HUES64 (cell line): ENCODE results near the gene MCTP2.

Experiments
- H3K27ac ChIP-seq: 2 replicates; pipeline ENCODE4 v1.7.0; 2013; ENCODE audit warnings: low read depth, low read length, inconsistent platforms
- H3K27me3 ChIP-seq: 2 replicates; pipeline ENCODE4 v1.6.1; 2013; ENCODE audit warnings: mild to moderate bottlenecking, low read length; ENCODE audit not compliant: insufficient read depth
- H3K36me3 ChIP-seq: 2 replicates; pipeline ENCODE4 v1.6.1; 2013; ENCODE audit warnings: mild to moderate bottlenecking, low read length; ENCODE audit not compliant: insufficient read depth
- H3K4me1 ChIP-seq: 2 replicates; pipeline ENCODE4 v1.6.1; 2013; ENCODE audit warnings: mild to moderate bottlenecking, low read length, moderate library complexity; ENCODE audit not compliant: insufficient read depth
- H3K4me3 ChIP-seq: 2 replicates; pipeline ENCODE4 v1.5.1; 2013; ENCODE audit warnings: mild to moderate bottlenecking, low read length, moderate library complexity
- H3K9ac ChIP-seq: 2 replicates; pipeline ENCODE4 v1.6.1; 2013; ENCODE audit warnings: mild to moderate bottlenecking, low read depth, low read length
- H3K9me3 ChIP-seq: 2 replicates; pipeline ENCODE4 v1.6.1; 2013; ENCODE audit warnings: low read depth, low read length; ENCODE audit not compliant: insufficient read depth
- WGBS: fragments of 150-250, 120-280 bp; methylation state at CpG from one replicate; pipeline ENCODE4 v1.1.7; 2013; ENCODE audit warnings: missing lambda C conversion rate; 5-methylcytosine and 5-hydroxymethylcytosine counted together

MCTP2 gene

DNA sequence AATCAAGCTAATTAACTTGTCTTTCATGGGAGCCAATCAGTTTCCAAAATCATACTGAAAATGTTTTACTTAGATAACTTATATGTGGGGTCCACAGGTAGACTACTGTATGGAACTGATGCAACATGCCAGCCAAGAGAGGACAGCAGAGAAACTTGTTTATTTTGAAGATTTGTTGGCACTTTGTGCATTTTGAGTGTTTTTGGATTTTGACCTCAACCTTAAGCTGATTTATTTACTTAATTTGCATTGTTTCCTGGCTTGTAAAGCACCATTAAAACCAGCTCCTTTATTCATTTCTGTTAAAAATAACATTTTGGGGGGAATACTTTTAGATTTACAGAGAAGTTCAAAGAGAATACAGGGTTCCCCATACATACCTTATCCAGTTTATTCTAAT, 166.6 kb downstream of the MCTP2 start:
- H3K9me3 ChIP-seq: no peaks in the 10 kb centered on the region
- H3K4me1 ChIP-seq: peaks cover 18% of the 10 kb centered on the region
- no peaks in the 10 kb centered on the region for H3K27me3 ChIP-seq
- no peaks in the 10 kb centered on the region for H3K36me3 ChIP-seq
- H3K27ac ChIP-seq: no peak overlapping the region
- H3K4me3 ChIP-seq: no peak overlapping the region
- H3K9ac ChIP-seq: no peak overlapping the region

DNA sequence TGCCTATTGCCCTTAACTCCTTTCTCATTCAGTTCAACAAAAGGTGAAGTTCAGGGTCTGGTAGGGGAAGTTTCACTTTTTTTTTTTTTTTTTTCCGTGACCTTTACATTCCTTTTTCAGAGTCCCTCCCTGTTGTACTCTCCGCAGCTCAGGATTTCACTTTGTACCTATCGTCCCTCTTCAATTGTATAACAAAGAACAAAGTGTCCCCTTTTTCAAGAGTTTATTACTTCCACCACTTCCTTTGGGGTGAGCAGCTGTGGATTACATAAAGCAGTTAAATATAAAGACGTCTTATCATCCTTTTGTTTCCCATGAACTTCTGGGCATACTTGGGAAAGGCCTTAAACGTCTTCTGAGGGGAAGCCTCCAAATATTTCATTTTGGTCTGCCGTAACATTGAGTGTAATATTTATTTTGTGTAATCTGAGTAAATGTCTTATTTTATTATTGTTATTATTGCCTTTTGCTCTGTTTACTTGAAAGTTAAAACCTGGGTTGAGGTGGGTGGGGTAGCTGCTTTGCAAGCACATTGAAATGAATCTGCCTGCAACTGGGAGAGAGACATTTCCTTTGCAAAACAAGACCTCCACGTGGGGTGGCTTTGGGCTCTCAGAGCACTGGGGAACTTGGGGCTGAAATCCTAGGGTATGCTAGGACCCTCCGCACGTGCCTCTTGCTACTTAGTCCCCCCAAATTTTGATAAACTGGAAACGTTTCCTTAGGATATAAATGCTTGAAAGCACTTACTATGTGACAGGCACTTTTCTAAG, 169.4 kb downstream of the MCTP2 start:
- Histone ChIP-seq H3K27me3 (no peaks in the 10 kb centered on the region), H3K27ac (no peak overlapping the region)
- 49% methylated on average over 10 of the region's 10 CpGs for WGBS

DNA sequence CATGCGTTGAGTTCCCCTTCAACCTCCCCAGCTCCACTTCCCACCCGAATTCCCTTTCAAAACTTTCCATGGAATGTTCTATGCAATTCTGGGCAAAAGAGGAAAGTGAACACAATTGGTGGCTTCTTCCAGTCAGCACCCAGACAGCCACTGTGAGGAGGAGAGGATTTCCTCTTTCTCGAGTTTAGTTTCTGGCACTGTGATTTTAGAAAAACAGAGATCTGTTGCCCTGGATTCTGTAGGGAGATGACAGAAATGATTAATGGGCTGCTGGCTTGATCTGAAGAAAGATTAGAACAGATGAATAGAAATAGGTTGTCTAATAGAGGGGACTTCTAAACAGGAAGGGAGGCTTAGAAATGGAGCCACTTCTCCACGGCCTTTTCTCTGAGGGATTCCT, 172.0 kb downstream of the MCTP2 start:
- Histone ChIP-seq H3K9me3 (no peaks in the 10 kb centered on the region), H3K27me3 (no peaks in the 10 kb centered on the region), H3K9ac (no peak overlapping the region), H3K36me3 (no peaks in the 10 kb centered on the region), H3K27ac (no peak overlapping the region), H3K4me3 (no peak overlapping the region), H3K4me1 (peaks cover 18% of the 10 kb centered on the region)
- 97% methylated on average over 4 of the region's 4 CpGs for WGBS

More for the DNA sequence above, 169.4 kb downstream of the MCTP2 start:
- H3K9ac ChIP-seq: no peak overlapping the region
- H3K36me3 ChIP-seq: no peaks in the 10 kb centered on the region
- no peaks in the 10 kb centered on the region for H3K9me3 ChIP-seq
- H3K4me3 ChIP-seq: no peak overlapping the region
- H3K4me1 ChIP-seq: peaks cover 18% of the 10 kb centered on the region

DNA sequence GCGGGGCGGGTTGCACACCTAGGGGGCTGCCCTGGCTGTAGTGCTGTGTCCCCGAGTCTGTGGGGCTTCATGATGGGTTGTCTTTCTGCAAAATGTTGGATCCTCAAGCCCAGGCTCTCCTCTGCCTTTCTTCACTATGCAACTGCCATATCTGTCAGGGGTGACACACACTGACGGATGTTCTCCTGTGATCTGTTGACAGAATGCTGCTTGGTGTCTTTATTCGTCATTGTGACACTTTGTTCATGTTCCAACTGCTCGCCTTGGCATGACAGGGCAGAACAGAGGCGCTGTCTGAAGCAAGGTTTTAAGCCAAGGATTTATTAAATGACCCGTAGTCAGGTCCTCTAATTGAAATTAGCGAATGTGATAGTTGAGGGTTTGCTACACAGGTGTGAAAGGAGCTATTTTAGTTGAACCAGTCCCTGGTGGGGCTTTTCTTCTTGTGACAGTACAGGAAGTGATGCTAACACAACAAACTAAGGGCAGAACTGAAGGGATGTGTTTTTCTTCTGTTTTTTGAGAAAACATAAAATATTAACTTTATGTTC, 173.4 kb downstream of the MCTP2 start:
- Histone ChIP-seq H3K4me1 (peaks cover 17% of the 10 kb centered on the region), H3K4me3 (no peak overlapping the region), H3K27me3 (no peaks in the 10 kb centered on the region; the same call in 1 of the 2 replicates), H3K36me3 (no peaks in the 10 kb centered on the region), H3K9me3 (no peaks in the 10 kb centered on the region), H3K9ac (no peak overlapping the region), H3K27ac (no peak overlapping the region)
- 94% methylated on average over 8 of the region's 9 CpGs for WGBS

DNA sequence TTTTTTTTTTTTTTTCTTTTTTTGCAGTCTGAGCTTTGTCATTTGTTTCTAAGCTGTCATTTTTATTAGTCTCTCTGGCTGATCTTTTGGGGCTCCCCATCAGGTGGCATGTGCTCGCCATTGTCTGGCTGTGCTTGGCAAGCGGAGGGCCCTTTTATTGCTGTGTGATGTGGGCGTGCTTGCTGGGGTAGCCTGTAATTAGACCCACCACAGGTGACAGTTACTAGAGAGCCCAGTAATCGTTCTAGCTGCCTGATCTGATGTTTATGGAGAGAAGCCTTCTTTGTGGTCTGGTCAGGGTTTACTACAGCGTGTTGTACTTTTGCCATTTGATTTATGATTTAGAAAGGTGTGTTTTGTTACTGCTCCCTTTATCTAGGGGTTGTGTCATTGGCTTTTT, 179.9 kb downstream of the MCTP2 start:
- Histone ChIP-seq H3K9ac (no peak overlapping the region), H3K4me3 (no peak overlapping the region), H3K36me3 (no peaks in the 10 kb centered on the region), H3K27me3 (peaks cover 6% of the 10 kb centered on the region; the same call in 1 of the 2 replicates), H3K9me3 (no peaks in the 10 kb centered on the region), H3K27ac (no peak overlapping the region), H3K4me1 (peaks cover 6% of the 10 kb centered on the region; the same call in 1 of the 2 replicates)
- WGBS: 78% methylated on average over 5 of the region's 5 CpGs

GRCh38 chr15:94411846-94412245, 180.5 kb downstream of the MCTP2 start:
- WGBS: 100% methylated on average over 2 of the region's 2 CpGs
- H3K4me1 ChIP-seq: peaks cover 6% of the 10 kb centered on the region; the same call in 1 of the 2 replicates
- H3K9ac ChIP-seq: no peak overlapping the region
- H3K4me3 ChIP-seq: no peak overlapping the region
- H3K36me3 ChIP-seq: no peaks in the 10 kb centered on the region
- H3K9me3 ChIP-seq: no peaks in the 10 kb centered on the region
- no peak overlapping the region for H3K27ac ChIP-seq
- peaks cover 6% of the 10 kb centered on the region; the same call in 1 of the 2 replicates for H3K27me3 ChIP-seq

DNA sequence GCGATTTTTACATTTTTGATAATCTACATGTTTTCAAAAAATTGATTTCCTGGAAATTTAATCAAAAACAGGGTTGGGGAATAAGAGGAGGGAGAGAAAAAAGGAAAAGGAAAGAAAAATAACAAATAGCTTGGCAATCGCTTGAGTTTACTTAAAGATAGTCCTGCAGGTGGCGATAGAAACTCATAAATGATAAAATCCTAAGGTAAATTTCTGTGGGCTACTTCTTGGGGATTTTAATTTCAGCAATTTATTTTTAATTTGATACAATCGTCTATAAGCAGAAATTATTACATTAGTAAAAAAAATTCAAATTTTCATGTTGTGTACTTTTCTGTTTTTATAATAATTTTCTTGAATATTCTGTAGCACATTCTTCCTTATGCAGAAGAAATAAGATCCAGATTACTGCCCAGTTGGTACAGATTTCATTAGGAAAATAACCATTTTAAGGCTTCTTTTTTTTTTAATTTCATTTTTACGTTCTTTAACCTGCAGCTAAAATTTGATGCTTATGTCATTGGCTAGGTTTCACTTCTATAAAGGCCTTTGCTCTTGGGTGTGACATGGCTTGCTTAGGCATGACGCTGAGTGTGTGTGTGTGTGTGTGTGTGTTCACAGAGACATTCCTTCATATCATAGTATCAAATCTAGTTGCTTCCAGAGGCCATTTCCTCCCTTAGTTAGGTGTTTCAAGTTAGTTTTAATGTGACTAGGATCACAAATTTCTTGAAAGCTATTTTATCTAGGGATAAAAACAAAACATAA, 181.8 kb downstream of the MCTP2 start:
- WGBS: 30% methylated on average over 3 of the region's 6 CpGs
- Histone ChIP-seq H3K27ac (no peak overlapping the region), H3K9ac (no peak overlapping the region), H3K4me1 (peaks cover 6% of the 10 kb centered on the region; the same call in 1 of the 2 replicates), H3K4me3 (no peak overlapping the region), H3K27me3 (peaks cover 6% of the 10 kb centered on the region; the same call in 1 of the 2 replicates), H3K36me3 (no peaks in the 10 kb centered on the region), H3K9me3 (no peaks in the 10 kb centered on the region)

DNA sequence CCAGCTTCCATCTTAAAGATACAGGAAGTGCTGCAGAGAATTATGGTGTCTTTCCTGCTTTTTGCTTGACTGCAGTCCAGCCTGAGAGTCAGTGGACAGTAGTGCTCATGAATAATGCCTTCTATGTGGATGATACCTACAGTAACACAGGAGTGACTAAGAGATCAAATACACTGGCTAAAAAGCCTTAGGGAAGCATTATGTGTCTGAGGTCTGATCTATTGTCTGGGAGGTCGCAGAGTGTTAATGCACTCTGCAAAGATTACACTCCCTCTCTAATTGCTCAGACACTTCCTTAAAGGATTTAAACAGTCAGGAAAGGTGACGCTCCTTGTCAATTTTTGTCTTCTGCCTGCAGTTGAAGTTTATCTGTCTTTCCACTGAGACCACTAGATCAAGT, 183.6 kb downstream of the MCTP2 start:
- Histone ChIP-seq H3K9me3 (no peaks in the 10 kb centered on the region), H3K27me3 (peaks cover 6% of the 10 kb centered on the region; the same call in 1 of the 2 replicates), H3K36me3 (no peaks in the 10 kb centered on the region), H3K4me1 (peaks cover 6% of the 10 kb centered on the region; the same call in 1 of the 2 replicates), H3K9ac (no peak overlapping the region), H3K4me3 (no peak overlapping the region), H3K27ac (no peak overlapping the region)
- WGBS: 83% methylated on average over 2 of the region's 2 CpGs

DNA sequence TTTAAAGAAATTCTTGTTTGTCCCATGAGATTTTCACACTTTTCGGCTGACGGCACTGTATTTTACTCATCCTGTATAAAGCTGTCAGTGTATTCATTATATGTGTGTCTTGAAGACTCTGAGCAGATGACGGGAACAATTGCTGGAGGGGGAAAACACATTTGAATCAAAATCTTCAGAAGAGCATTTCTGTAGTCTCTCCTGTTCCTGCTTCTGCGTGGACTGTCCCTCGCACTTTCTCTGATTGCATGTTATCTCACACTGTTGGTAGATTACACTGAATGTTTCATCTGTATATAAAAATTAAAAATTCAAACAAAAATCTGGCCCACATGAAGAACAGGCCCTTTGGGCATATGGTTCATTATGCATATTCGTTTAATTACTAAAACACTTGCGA, 184.9 kb downstream of the MCTP2 start:
- peaks cover 3% of the 10 kb centered on the region; the same call in 1 of the 2 replicates for H3K9me3 ChIP-seq
- no peak overlapping the region for H3K9ac ChIP-seq
- H3K36me3 ChIP-seq: no peaks in the 10 kb centered on the region
- no peak overlapping the region for H3K4me3 ChIP-seq
- H3K27me3 ChIP-seq: no peaks in the 10 kb centered on the region
- H3K4me1 ChIP-seq: peaks cover 6% of the 10 kb centered on the region; the same call in 1 of the 2 replicates
- H3K27ac ChIP-seq: no peak overlapping the region
- 93% methylated on average over 7 of the region's 7 CpGs for WGBS

DNA sequence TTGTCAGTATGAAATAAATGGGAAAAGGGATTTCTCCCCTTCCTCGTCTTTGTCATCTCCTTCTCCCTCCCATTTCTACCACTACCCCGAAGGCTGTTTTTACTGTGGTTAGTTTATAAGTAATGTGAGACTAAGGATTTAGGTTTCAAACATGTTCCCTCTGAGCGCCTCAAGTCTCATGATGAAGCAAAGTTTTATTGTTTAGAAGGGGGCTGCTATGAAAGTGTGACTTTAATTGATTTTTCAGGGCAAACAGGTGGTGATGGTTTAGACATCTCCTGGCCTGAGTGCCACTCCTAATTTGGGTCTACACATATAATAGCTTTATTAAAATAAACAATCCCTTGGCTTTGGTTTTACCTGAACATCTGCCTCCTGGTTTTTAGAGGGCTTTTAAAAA, 185.5 kb downstream of the MCTP2 start:
- Histone ChIP-seq H3K4me1 (0 out of 2 replicates have a peak, but pooled peaks cover 6% of the 10 kb centered on the region), H3K9me3 (peaks cover 3% of the 10 kb centered on the region; the same call in 1 of the 2 replicates), H3K27ac (no peak overlapping the region), H3K27me3 (no peaks in the 10 kb centered on the region), H3K36me3 (no peaks in the 10 kb centered on the region), H3K9ac (no peak overlapping the region), H3K4me3 (no peak overlapping the region)
- WGBS: 95% methylated on average over 2 of the region's 3 CpGs
